Inflammatory macrophage (primary cell): ENCODE results near the gene SOX9.

Source experiments
- DNase-seq, 2 donors: peaks; one replicate each; pipeline ENCODE4 v3.0.0-alpha.2; 2020 to 2022

SOX9 gene

DNA sequence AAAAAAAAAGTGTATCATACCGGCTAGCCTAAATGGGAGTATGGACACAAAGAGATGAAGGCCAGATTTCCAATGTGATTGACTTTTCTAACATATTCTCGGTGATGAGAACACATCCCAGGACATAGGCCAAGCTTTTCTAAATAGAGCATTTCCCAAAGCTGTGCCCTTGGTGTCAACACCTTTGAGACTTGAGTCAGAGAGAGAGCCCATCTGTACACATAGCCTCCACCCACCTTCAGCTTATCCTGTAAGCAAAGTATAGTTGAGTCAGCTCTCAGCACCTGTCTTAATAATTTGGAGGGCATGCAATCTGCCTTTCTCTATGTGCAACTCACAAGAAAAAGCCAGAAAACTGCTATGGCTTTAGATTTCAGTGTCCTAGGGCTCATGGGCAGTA, 42.7 kb downstream of the SOX9 start:
- no peak for DNase-seq

DNA sequence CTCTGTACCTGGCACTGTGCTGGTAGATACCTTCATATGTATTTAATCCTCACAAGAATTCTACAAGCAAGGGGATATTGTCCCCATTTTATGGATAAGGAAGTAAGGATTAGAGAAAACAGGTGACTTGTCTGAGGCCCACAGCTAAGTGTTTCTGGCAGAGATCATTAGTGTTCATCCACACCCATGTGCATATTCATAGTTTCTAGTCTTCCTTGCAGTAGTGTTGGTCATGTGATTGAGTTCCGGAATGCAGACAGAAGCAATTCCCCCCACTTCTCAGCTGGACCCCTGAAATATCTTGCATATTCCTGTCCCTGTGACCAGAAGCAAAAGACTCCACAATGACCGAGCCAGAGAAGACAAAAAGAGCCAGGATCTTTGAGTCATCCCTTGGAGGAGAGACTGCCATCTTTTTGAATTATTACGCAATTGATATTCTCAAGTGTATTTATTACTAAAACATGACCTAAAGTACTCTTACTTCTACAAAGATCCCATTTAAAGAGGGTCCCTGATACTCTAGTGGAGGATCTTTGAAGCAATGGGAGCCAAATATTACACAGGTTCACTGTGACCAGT, 43.4 kb downstream of the SOX9 start:
- DNase-seq: no peak

DNA sequence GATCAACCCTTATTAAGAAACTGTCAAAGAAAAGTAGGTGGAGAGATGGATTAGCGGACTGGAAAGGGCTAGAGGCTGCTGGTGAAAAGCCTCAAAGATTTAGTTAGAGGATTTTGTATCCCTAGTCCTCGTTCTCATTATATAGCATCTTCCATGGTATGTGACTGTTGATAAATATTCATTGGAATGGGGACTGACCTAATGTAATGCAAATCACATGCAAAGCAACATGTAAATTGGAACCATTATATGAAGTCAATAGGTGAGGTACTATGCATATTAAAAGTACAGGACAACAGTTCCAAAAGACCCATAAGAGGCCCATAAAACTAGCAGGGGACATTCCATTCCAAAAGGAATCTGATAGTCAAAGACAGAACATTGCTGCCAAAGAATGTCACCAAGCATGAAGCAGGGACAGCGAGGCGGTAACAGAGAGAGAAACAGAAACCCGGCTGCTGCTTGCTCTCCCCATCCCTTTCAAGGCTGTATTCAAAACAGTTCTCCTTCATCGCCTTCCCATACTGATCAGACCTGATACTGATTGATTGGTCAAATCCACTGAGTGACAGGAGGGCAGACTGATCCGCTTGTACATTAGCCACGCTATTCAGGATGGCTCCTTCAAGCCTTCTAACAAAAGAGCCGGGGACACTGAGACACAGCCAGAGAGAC, 44.5 kb downstream of the SOX9 start:
- DNase-seq: no peak

DNA sequence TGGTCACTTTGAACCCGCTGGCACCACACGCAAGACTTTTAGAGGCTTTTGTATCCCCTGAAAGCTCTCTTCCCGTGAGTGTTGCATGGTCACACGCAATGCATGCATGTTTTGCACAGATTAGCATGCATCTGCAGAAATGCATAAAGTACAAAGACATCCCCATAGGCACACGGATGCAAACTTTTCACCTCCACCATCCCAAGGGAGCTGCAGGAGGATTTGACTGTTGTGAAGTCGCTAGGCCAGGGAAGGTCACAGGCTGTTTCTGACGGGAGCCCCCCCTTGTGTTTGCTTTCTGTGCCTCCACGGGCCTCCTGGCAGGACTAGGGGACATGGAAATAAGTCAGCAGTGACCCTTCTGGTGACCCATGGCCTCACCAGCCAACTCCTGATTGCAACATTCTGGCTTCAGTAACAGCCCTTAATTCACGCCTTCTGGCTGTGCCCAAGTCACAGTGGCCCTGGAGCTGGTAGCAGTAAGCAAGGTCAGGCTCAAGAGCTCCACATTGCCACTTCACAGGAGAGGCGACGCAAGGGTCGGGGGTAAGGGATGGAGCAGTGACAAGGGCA, 45.1 kb downstream of the SOX9 start:
- DNase-seq: no peak

DNA sequence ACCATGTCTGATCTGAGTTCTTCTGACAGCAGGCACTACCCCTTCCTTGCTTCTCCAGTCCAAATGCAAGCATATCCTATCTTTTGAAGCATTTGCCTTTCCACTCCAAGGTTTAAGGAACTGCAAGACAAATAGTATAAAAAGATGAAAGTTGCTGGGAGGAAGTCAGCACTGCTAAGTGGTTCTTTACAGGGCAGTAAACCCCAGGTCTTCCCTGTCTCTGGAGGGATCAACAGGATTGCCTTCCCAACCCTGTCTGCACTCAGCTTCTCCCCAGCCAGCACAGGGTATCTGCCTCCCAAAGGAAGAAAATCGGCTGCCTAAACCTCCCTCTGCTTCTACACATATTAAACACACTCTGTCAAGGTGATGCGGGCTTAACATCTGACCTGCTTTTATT, 46.8 kb downstream of the SOX9 start:
- DNase-seq: no peak

DNA sequence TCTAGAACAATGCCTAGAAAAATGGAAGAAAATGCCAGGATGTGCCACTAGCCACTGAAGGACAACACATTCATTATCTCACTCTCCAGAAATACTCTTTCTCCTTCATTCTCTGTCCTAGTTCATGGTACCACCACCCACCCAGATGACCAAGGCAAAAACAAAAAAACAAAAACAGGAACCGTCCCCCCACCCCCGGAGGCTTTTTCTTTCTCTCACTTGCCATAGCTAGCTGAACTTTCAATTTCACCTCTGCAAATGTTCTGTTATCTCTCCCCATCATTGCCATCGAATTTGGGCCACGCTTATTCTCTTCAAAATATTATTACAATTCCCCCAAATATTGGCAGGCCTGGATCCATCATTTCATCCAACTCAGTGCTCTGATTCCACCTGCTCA, 49.0 kb downstream of the SOX9 start:
- DNase-seq: no peak

DNA sequence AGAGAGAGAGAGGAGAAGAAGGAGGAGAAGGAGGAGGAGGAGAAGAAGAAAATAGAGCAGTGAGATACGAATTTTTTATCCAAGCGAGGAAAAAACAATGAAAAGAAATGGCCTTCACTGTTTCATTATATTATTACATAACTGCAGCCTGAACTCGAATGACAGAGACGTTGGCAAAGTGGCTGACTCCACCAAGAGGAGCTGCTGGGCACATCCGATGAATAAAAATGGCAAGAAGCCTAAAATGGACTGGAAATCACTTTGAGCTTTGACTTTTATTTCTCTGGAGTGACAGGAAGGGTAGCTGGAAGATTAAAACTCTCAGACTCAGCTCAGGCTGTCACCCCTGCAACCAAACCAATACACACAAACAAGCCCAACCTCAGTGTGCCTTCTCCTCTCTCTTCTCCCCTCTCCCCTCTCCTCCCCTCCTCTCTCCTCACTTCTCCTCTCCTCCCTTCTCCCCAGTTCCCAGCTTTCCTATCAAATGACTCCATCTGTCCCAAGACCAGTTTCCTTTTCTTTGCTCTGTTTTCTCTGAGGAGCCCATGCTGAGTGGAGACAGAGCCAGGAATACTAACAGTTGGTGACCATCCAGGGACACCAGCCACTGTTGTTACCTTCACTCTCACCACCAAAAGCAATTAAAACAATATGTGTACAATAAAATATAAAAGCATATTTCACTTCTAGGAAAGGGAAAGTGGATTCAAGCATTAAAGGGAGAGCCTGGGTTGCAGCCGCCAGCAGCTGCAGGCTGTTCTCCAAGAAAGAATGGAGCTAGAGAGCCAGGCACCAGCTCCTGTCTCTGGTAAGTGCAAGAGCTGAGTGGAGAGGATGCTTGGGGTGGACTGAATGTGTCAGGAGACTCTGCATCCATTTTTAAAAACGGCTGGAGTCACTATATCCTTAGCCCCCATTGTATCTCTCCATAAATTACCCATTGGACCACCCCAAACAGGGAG, 51.2 kb downstream of the SOX9 start:
- DNase-seq: no peak

DNA sequence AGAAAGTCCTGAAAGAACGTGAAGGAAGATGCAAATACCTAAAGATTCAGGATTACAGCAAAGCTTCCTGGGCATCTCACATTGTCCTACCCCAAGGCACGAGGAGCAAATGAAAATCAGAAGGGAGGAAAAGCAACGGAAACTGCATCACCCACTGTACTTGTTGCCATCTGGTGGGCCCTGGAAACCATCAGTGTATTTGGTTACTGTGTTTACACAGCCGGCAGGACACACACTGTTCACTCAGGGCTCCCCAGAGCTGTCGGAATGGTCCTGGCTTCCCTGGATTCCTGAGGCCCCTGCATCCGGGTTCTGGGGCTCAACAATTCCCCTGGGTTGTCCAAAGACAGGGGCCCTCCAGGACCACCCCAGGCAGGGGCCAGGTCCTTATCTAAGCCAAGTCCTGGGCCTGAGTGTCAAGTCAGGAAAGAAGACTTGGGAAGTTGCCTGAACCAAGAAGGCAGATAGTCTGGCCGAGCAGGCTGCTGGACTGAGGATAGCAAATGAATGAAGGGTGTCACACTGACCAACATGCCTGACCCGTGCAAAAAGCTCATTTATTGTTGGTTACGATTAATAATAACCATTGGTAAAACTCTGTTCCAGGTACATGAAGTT, 52.8 kb downstream of the SOX9 start:
- no peak for DNase-seq

DNA sequence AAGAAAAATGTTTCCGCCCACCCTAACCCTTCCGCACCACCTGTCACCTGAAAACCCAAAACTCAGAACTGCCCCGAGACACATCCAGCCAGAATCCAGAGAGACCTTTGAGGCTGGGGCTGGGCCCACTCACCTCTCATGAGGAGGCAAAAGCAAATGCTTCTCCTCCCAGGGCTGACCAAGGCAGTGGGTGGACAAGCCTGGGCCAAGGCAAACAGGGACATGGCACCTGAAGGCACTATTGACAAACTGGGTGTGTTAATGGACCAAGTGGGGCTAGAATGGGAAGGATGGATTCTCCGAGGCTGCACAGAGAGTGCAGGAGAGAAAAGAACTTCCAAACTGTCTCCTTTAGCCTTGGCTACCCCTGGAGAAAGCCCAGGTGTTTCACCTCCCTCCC, 54.4 kb downstream of the SOX9 start:
- no peak for DNase-seq
